ENCODE results near the gene AUH.

Gene AUH

DNA sequence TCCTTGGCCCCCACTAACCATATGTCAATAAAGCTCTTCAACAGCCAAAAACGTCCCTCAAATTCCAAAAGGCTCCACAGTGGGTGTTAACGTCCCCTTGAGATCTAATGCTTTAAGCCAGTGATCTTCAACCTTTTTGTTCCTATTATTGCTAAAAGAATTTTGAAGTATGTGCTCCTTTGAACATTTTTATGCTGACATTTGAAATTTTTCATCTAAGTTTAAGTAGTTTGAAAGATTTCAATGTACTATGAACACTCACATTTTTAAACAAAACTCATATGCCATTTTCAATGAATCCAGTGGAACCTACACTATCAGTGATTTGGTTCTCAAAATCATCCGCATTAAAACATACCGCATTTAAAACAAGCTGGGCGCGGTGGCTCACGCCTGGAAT is 29.9 kb downstream of the AUH start:
- TF ChIP-seq, protein P1, sequence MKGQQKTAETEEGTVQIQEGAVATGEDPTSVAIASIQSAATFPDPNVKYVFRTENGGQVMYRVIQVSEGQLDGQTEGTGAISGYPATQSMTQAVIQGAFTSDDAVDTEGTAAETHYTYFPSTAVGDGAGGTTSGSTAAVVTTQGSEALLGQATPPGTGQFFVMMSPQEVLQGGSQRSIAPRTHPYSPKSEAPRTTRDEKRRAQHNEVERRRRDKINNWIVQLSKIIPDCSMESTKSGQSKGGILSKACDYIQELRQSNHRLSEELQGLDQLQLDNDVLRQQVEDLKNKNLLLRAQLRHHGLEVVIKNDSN (IDR thresholded peaks at IDR 0.05), result no peak
- no peak for TF ChIP-seq ZBTB7A (IDR thresholded peaks at IDR 0.05; ENCODE audit: low read depth)
- TF ChIP-seq EGR1 (IDR thresholded peaks at IDR 0.05), result no peak
- TF ChIP-seq NFIC (IDR thresholded peaks at IDR 0.05), result no peak
- TF ChIP-seq FOXM1 (IDR thresholded peaks at IDR 0.05; ENCODE audit: borderline replicate concordance, low read depth), result no peak
- TF ChIP-seq TEAD4 (IDR thresholded peaks at IDR 0.05), result no peak

DNA sequence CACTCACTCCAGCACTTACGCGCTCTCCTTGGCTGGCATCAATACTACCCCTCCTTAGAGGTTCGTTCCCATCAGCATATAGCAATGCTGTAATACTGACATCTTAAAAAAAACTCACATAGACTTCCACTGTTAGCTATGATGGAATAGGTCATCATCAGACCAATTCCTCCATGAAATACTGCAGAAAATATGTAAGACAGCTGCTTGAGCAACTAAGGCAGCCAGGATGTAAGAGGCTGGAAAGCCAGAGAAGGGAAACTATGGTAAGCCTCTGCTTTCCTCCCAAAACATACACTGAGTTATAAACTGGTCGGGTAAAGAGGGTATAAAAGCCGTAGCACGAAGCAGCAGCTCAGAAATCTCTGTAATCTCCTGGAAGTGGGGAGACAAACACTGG is 33.5 kb downstream of the AUH start:
- TF ChIP-seq TAF1 (IDR thresholded peaks at IDR 0.05; ENCODE audit: low read depth), result no peak
- no peak for TF ChIP-seq EGR1 (IDR thresholded peaks at IDR 0.05)
- TF ChIP-seq YY1 (IDR thresholded peaks at IDR 0.05; ENCODE audit: low read depth), result no peak
- TF ChIP-seq, protein P2, sequence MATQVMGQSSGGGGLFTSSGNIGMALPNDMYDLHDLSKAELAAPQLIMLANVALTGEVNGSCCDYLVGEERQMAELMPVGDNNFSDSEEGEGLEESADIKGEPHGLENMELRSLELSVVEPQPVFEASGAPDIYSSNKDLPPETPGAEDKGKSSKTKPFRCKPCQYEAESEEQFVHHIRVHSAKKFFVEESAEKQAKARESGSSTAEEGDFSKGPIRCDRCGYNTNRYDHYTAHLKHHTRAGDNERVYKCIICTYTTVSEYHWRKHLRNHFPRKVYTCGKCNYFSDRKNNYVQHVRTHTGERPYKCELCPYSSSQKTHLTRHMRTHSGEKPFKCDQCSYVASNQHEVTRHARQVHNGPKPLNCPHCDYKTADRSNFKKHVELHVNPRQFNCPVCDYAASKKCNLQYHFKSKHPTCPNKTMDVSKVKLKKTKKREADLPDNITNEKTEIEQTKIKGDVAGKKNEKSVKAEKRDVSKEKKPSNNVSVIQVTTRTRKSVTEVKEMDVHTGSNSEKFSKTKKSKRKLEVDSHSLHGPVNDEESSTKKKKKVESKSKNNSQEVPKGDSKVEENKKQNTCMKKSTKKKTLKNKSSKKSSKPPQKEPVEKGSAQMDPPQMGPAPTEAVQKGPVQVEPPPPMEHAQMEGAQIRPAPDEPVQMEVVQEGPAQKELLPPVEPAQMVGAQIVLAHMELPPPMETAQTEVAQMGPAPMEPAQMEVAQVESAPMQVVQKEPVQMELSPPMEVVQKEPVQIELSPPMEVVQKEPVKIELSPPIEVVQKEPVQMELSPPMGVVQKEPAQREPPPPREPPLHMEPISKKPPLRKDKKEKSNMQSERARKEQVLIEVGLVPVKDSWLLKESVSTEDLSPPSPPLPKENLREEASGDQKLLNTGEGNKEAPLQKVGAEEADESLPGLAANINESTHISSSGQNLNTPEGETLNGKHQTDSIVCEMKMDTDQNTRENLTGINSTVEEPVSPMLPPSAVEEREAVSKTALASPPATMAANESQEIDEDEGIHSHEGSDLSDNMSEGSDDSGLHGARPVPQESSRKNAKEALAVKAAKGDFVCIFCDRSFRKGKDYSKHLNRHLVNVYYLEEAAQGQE (IDR thresholded peaks at IDR 0.05; ENCODE audit: low read depth), result no peak
- TF ChIP-seq ZBTB7A (IDR thresholded peaks at IDR 0.05; ENCODE audit: low read depth), result no peak
- TF ChIP-seq TEAD4 (IDR thresholded peaks at IDR 0.05), result no peak
- TF ChIP-seq CREB1 (IDR thresholded peaks at IDR 0.05; ENCODE audit: low read depth), result no peak
- no peak for TF ChIP-seq EP300 (IDR thresholded peaks at IDR 0.05; ENCODE audit: borderline replicate concordance)
- TF ChIP-seq TCF12 (IDR thresholded peaks at IDR 0.05; ENCODE audit: low read depth), result no peak
- TF ChIP-seq NFIC (IDR thresholded peaks at IDR 0.05), result no peak
- TF ChIP-seq FOXM1 (IDR thresholded peaks at IDR 0.05; ENCODE audit: borderline replicate concordance, low read depth), result no peak
- TF ChIP-seq, protein P1 (IDR thresholded peaks at IDR 0.05), result no peak
- no peak for TF ChIP-seq RAD21 (IDR thresholded peaks at IDR 0.05; ENCODE audit: low read depth)
- TF ChIP-seq, protein P3, sequence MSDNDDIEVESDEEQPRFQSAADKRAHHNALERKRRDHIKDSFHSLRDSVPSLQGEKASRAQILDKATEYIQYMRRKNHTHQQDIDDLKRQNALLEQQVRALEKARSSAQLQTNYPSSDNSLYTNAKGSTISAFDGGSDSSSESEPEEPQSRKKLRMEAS (IDR thresholded peaks at IDR 0.05), result no peak
- TF ChIP-seq CEBPB (IDR thresholded peaks at IDR 0.05), result no peak

DNA sequence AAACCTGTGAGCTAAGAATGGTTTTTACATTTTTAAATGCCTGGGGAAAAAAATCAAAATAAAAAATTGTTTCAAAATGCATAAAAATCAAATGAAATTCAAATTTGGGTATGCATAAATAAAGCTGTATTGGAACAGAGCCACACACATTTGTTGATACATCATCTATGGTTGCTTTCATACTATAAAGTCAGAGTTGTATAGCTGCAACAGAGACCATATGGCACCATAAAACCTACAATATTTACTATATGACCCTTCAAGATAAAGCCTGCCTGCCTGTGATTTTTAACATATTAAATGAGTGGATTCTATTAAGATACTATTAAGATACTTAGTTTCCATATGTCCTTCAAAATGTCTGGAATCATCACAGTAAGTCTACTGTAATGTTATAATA is 40.0 kb downstream of the AUH start:
- TF ChIP-seq, protein P1 (IDR thresholded peaks at IDR 0.05), result no peak
- TF ChIP-seq ZBTB7A (IDR thresholded peaks at IDR 0.05; ENCODE audit: low read depth), result no peak
- no peak for TF ChIP-seq TEAD4 (IDR thresholded peaks at IDR 0.05)
- no peak for TF ChIP-seq TAF1 (IDR thresholded peaks at IDR 0.05; ENCODE audit: low read depth)
- TF ChIP-seq CEBPB (IDR thresholded peaks at IDR 0.05), result no peak
- no peak for TF ChIP-seq TCF12 (IDR thresholded peaks at IDR 0.05; ENCODE audit: low read depth)
- no peak for TF ChIP-seq NFIC (IDR thresholded peaks at IDR 0.05)
- TF ChIP-seq RAD21 (IDR thresholded peaks at IDR 0.05; ENCODE audit: low read depth), result no peak
- no peak for TF ChIP-seq EGR1 (IDR thresholded peaks at IDR 0.05)
- no peak for TF ChIP-seq CREB1 (IDR thresholded peaks at IDR 0.05; ENCODE audit: low read depth)
- TF ChIP-seq, protein P3 (IDR thresholded peaks at IDR 0.05), result no peak
- TF ChIP-seq, protein P2 (IDR thresholded peaks at IDR 0.05; ENCODE audit: low read depth), result no peak
- TF ChIP-seq YY1 (IDR thresholded peaks at IDR 0.05; ENCODE audit: low read depth), result no peak
- no peak for TF ChIP-seq EP300 (IDR thresholded peaks at IDR 0.05; ENCODE audit: borderline replicate concordance)
- no peak for TF ChIP-seq FOXM1 (IDR thresholded peaks at IDR 0.05; ENCODE audit: borderline replicate concordance, low read depth)

DNA sequence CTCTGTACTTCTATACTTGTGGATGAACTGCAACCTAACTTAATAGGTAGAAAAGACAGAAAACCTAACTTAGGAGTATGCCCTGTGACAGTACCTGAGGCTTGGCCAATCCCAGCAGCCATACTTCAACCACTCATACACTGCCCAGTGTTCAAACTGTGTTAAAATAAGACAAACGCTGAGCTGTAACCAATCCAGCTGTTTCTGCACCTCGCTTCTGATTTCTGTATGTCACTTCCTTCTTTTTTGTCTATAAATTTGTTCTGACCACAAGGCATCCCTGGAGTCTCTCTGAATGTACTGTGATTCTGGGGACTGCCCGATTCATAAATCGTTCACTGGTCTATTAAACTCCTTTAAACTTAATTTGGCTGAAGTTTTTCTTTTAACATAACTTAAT is 41.4 kb downstream of the AUH start:
- TF ChIP-seq, protein P3 (IDR thresholded peaks at IDR 0.05), result no peak
- TF ChIP-seq, protein P2 (IDR thresholded peaks at IDR 0.05; ENCODE audit: low read depth), result no peak
- TF ChIP-seq ZBTB7A (IDR thresholded peaks at IDR 0.05; ENCODE audit: low read depth) (no peak), TAF1 (IDR thresholded peaks at IDR 0.05; ENCODE audit: low read depth) (no peak), YY1 (IDR thresholded peaks at IDR 0.05; ENCODE audit: low read depth) (no peak), TCF12 (IDR thresholded peaks at IDR 0.05; ENCODE audit: low read depth) (no peak), EGR1 (IDR thresholded peaks at IDR 0.05) (no peak), RAD21 (IDR thresholded peaks at IDR 0.05; ENCODE audit: low read depth) (no peak), CEBPB (IDR thresholded peaks at IDR 0.05) (no peak)
- TF ChIP-seq, protein P1 (IDR thresholded peaks at IDR 0.05), result no peak

Measured in Ishikawa (cell line).